Type B pancreatic cell (in vitro differentiated cells): ENCODE measurements around the gene NLGN3. TPM values are rescaled to one million over a fixed set of nuclear protein-coding genes. Genes with fewer than 3 reads are reported as not detected.

Experiments
- DNase-seq: peaks from one replicate; pipeline ENCODE4 v3.0.0; 2021; ENCODE audit warnings: mixed read lengths; ENCODE audit not compliant: unreplicated experiment; ENCODE audit errors: extremely low spot score
- H3K27ac Mint-ChIP-seq: 2 replicates; pipeline ENCODE4 v1.8.0; 2021; ENCODE audit warnings: mild to moderate bottlenecking, mixed read lengths
- H3K27me3 Mint-ChIP-seq: 2 replicates; pipeline ENCODE4 v1.8.0; 2021; ENCODE audit warnings: mixed read lengths
- H3K36me3 Mint-ChIP-seq: 2 replicates; pipeline ENCODE4 v1.8.0; 2021; ENCODE audit warnings: mixed read lengths
- H3K4me1 Mint-ChIP-seq: one replicate; pipeline ENCODE4 v1.8.0; 2021; ENCODE audit warnings: mixed read lengths; ENCODE audit not compliant: unreplicated experiment
- H3K4me3 Mint-ChIP-seq: 2 replicates; pipeline ENCODE4 v1.8.0; 2021; ENCODE audit warnings: mild to moderate bottlenecking, mixed read lengths
- H3K9me3 Mint-ChIP-seq: 2 replicates; pipeline ENCODE4 v1.8.0; 2021; ENCODE audit warnings: mixed read lengths
- CTCF ChIP-seq: fragments of 200-600 bp; sonication (generic); conservative IDR thresholded peaks from 2 replicates; pipeline ENCODE4 v1.5.0; 2021; ENCODE audit warnings: antibody characterized with exemption, mild to moderate bottlenecking
- total RNA-seq: library from RNA; stranded (reverse); gene quantifications from 2 replicates; pipeline ENCODE4 v1.2.1, GENCODE V29; 2021; ENCODE audit warnings: low replicate concordance

NLGN3 gene
- total RNA-seq, 1 donor from 2014 or later, result 17.9 TPM

- no peak overlapping the region for H3K4me3 Mint-ChIP-seq
- TF ChIP-seq CTCF, result no peak
- no peaks in the 10 kb centered on the region for H3K9me3 Mint-ChIP-seq
- DNase-seq, result no peak
- H3K36me3 Mint-ChIP-seq, result peaks cover 6% of the 10 kb centered on the region
- no peaks in the 10 kb centered on the region for H3K4me1 Mint-ChIP-seq
- H3K27ac Mint-ChIP-seq, result no peak overlapping the region
- H3K27me3 Mint-ChIP-seq, result no peaks in the 10 kb centered on the region
Measured at GRCh38 chrX:71154641-71155040, 10.0 kb downstream of the NLGN3 start.

DNA sequence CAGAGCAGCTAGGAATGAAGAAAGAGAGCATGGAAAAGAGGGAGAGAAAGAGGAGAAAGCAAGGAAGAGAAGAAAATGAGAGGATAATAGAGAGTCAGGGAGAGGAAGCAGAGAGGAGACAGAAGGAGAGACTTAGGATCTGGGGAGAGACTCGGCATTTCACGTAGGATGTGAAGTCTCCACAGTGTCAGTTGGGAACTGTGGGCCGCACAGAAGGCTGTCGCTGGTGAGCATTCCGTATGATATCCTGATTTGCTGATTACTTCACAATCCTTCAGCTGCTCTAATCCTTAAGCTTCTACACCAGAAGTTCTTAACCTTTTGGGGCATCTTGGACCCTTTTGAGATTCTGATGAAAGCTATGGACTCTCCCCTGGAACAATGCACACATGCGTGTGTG lies 14.0 kb downstream of the NLGN3 start:
- H3K4me1 Mint-ChIP-seq, result no peaks in the 10 kb centered on the region

GRCh38 chrX:71159335-71159734 lies 14.7 kb downstream of the NLGN3 start:
- Mint-ChIP-seq H3K4me1 (no peaks in the 10 kb centered on the region), H3K9me3 (no peaks in the 10 kb centered on the region), H3K36me3 (peaks cover 6% of the 10 kb centered on the region), H3K27ac (no peak overlapping the region), H3K27me3 (no peaks in the 10 kb centered on the region), H3K4me3 (no peak overlapping the region)
- TF ChIP-seq CTCF, result no peak
- DNase-seq, result no peak

More for the DNA sequence above, 14.0 kb downstream of the NLGN3 start:
- no peak for DNase-seq
- Mint-ChIP-seq H3K9me3 (no peaks in the 10 kb centered on the region), H3K27ac (no peak overlapping the region), H3K4me3 (no peak overlapping the region), H3K36me3 (peaks cover 6% of the 10 kb centered on the region), H3K27me3 (no peaks in the 10 kb centered on the region)
- no peak for TF ChIP-seq CTCF

GRCh38 chrX:71160475-71160874 lies 15.8 kb downstream of the NLGN3 start:
- TF ChIP-seq CTCF, result no peak
- no peaks in the 10 kb centered on the region for H3K27me3 Mint-ChIP-seq
- no peak for DNase-seq
- H3K4me3 Mint-ChIP-seq, result no peak overlapping the region
- no peaks in the 10 kb centered on the region for H3K4me1 Mint-ChIP-seq
- no peak overlapping the region for H3K27ac Mint-ChIP-seq
- H3K36me3 Mint-ChIP-seq, result peaks cover 6% of the 10 kb centered on the region
- H3K9me3 Mint-ChIP-seq, result no peaks in the 10 kb centered on the region

DNA sequence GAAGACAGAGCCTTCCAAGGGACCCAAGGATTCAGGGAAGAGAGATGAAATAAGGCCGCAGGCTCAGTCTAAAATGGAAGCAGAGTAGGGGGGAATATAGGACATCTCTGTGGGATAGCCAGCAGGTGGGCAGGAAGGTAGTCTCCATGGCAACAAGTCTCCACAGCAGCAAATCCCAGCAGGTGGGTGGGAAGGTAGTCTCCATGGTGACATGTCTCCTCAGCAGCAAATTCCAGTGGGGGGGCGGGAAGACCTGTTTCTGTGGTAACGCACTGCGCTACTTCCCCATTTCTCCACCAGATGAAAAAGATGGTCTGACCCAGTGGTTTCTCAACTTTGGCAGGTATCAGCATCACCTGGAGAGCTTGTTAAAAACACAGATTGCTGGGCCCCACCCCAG lies 18.3 kb downstream of the NLGN3 start:
- DNase-seq, result no peak
- Mint-ChIP-seq H3K9me3 (no peaks in the 10 kb centered on the region), H3K27ac (no peak overlapping the region), H3K36me3 (no peaks in the 10 kb centered on the region), H3K27me3 (no peaks in the 10 kb centered on the region), H3K4me1 (no peaks in the 10 kb centered on the region), H3K4me3 (no peak overlapping the region)
- no peak for TF ChIP-seq CTCF

GRCh38 chrX:71164071-71164470 lies 19.4 kb downstream of the NLGN3 start:
- TF ChIP-seq CTCF, result no peak
- Mint-ChIP-seq H3K36me3 (no peaks in the 10 kb centered on the region), H3K4me3 (no peak overlapping the region), H3K9me3 (no peaks in the 10 kb centered on the region), H3K27ac (no peak overlapping the region), H3K4me1 (no peaks in the 10 kb centered on the region), H3K27me3 (no peaks in the 10 kb centered on the region)
- DNase-seq, result no peak
